RWPE2 (cell line): ENCODE measurements around the gene RS1.

Experiments
- ATAC-seq: fragments of 200-7000 bp; cut with Tn5 transposase; 3 replicates; pipeline ENCODE4 v1.9.1; 2021; ENCODE audit warnings: low read depth
- DNase-seq: peaks from one replicate; pipeline ENCODE4 v3.0.0-alpha.2; 2020; ENCODE audit warnings: low spot score
- H3K27ac ChIP-seq: fragments of 450-650 bp; 2 replicates; pipeline ENCODE4 v1.5.1; 2017; ENCODE audit warnings: mild to moderate bottlenecking; ENCODE audit not compliant: poor library complexity, severe bottlenecking
- H3K27me3 ChIP-seq: fragments of 250-450 bp; sonication (Bioruptor Pico); 2 replicates; pipeline ENCODE4 v1.5.1; 2021; ENCODE audit warnings: mild to moderate bottlenecking, moderate library complexity; ENCODE audit not compliant: insufficient read depth, poor library complexity, severe bottlenecking
- H3K36me3 ChIP-seq: fragments of 250-450 bp; sonication (Bioruptor Pico); 2 replicates; pipeline ENCODE4 v1.5.1; 2020; ENCODE audit warnings: low read depth, mild to moderate bottlenecking, moderate library complexity
- H3K4me1 ChIP-seq: fragments of 250-450 bp; sonication (Bioruptor Pico); 2 replicates; pipeline ENCODE4 v1.5.1; 2021; ENCODE audit warnings: mild to moderate bottlenecking, moderate library complexity; ENCODE audit not compliant: insufficient read depth, poor library complexity, severe bottlenecking
- H3K4me3 ChIP-seq: fragments of 250-450 bp; sonication (Bioruptor Pico); 2 replicates; pipeline ENCODE4 v1.5.1; 2021; ENCODE audit warnings: mild to moderate bottlenecking, moderate library complexity; ENCODE audit not compliant: severe bottlenecking
- H3K9me3 ChIP-seq: fragments of 250-450 bp; sonication (Bioruptor Pico); 2 replicates; pipeline ENCODE4 v1.5.1; 2021; ENCODE audit warnings: mild to moderate bottlenecking, moderate library complexity; ENCODE audit not compliant: severe bottlenecking
- CTCF ChIP-seq: fragments of 450-650 bp; IDR thresholded peaks from one replicate; pipeline ENCODE4 v1.5.1; 2017; ENCODE audit warnings: mild to moderate bottlenecking, moderate library complexity; ENCODE audit not compliant: poor library complexity, severe bottlenecking

The RS1 gene

GRCh38 chrX:18643853-18644252 is 28.1 kb downstream of the RS1 start:
- Histone ChIP-seq H3K9me3 (no peaks in the 10 kb centered on the region), H3K4me3 (no peak overlapping the region), H3K27me3 (no peaks in the 10 kb centered on the region), H3K4me1 (no peaks in the 10 kb centered on the region), H3K36me3 (no peaks in the 10 kb centered on the region), H3K27ac (no peak overlapping the region)
- TF ChIP-seq CTCF, result no peak
- no peak for DNase-seq
- ATAC-seq, result no peak

- Histone ChIP-seq H3K27ac (no peak overlapping the region), H3K4me3 (no peak overlapping the region)
- no peak for ATAC-seq
These were observed 28.7 kb downstream of the RS1 start for GRCh38 chrX:18643243-18643642.

GRCh38 chrX:18640686-18641085 is 31.2 kb downstream of the RS1 start:
- Histone ChIP-seq H3K27ac (no peak overlapping the region), H3K27me3 (no peaks in the 10 kb centered on the region), H3K4me3 (no peak overlapping the region), H3K9me3 (no peaks in the 10 kb centered on the region), H3K4me1 (no peaks in the 10 kb centered on the region), H3K36me3 (no peaks in the 10 kb centered on the region)
- ATAC-seq (no peak), DNase-seq (no peak)
- TF ChIP-seq CTCF, result no peak

More at GRCh38 chrX:18643243-18643642, 28.7 kb downstream of the RS1 start:
- Histone ChIP-seq H3K36me3 (no peaks in the 10 kb centered on the region), H3K9me3 (no peaks in the 10 kb centered on the region), H3K27me3 (no peaks in the 10 kb centered on the region), H3K4me1 (no peaks in the 10 kb centered on the region)
- TF ChIP-seq CTCF, result no peak
- DNase-seq, result no peak

- Histone ChIP-seq H3K9me3 (no peaks in the 10 kb centered on the region), H3K27ac (no peak overlapping the region), H3K36me3 (no peaks in the 10 kb centered on the region), H3K4me3 (no peak overlapping the region), H3K4me1 (no peaks in the 10 kb centered on the region), H3K27me3 (no peaks in the 10 kb centered on the region)
- ATAC-seq (no peak), DNase-seq (no peak)
- TF ChIP-seq CTCF, result no peak
These were observed 32.6 kb downstream of the RS1 start for GRCh38 chrX:18639280-18639679.

GRCh38 chrX:18638398-18638797 is 33.5 kb downstream of the RS1 start:
- H3K27ac ChIP-seq, result no peak overlapping the region
- ATAC-seq (no peak), DNase-seq (no peak)
- H3K4me3 ChIP-seq, result no peak overlapping the region
- H3K4me1 ChIP-seq, result no peaks in the 10 kb centered on the region
- no peak for TF ChIP-seq CTCF
- no peaks in the 10 kb centered on the region for H3K27me3 ChIP-seq
- H3K9me3 ChIP-seq, result no peaks in the 10 kb centered on the region
- no peaks in the 10 kb centered on the region for H3K36me3 ChIP-seq
